HFFc6 (cell line): Measurements from ENCODE around the gene CFAP92. TPM values are rescaled to one million over a fixed set of nuclear protein-coding genes. Genes with fewer than 3 reads are reported as not detected.

Source experiments
- DNase-seq: peaks from one replicate; pipeline ENCODE4 v3.0.0-alpha.2; 2018
- H3K27ac Mint-ChIP-seq: 2 replicates; pipeline ENCODE4 v1.8.0; 2020; ENCODE audit warnings: mild to moderate bottlenecking, mixed read lengths
- H3K27me3 Mint-ChIP-seq: 2 replicates; pipeline ENCODE4 v1.8.0; 2021; ENCODE audit warnings: mild to moderate bottlenecking, moderate library complexity, mixed read lengths; ENCODE audit not compliant: insufficient read depth
- H3K36me3 Mint-ChIP-seq: 2 replicates; pipeline ENCODE4 v1.8.0; 2021; ENCODE audit warnings: low read depth, mixed read lengths
- H3K4me1 Mint-ChIP-seq: 2 replicates; pipeline ENCODE4 v1.8.0; 2020; ENCODE audit warnings: low read depth, mixed read lengths
- H3K4me3 Mint-ChIP-seq: 2 replicates; pipeline ENCODE4 v1.8.0; 2020; ENCODE audit warnings: mild to moderate bottlenecking, moderate library complexity, mixed read lengths
- H3K9me3 Mint-ChIP-seq: 2 replicates; pipeline ENCODE4 v1.8.0; 2020; ENCODE audit warnings: mild to moderate bottlenecking, mixed read lengths
- CTCF ChIP-seq: fragments of 200-600 bp; sonication (generic); IDR thresholded peaks from 2 replicates; pipeline ENCODE4 v1.5.0; 2021; ENCODE audit warnings: antibody characterized with exemption, mild to moderate bottlenecking
- total RNA-seq, 6 experiments: library from RNA; stranded (reverse); fragmentation: NEBNext Ultra II Directional; extraction: Animal tissue kit (Norgen Biotek cat#: 25700); gene quantifications; 2 replicates in 1 of 6; 3 replicates in 5 of 6; pipeline ENCODE4 v1.2.3, GENCODE V29; 2021

Gene CFAP92
- total RNA-seq, 6 experiments from 2014 or later = not detected

GRCh38 chr3:128936341-128936740, 57.5 kb downstream of the CFAP92 start:
- Mint-ChIP-seq H3K36me3 (no peaks in the 10 kb centered on the region), H3K4me1 (no peaks in the 10 kb centered on the region), H3K9me3 (no peaks in the 10 kb centered on the region), H3K27ac (no peak overlapping the region), H3K27me3 (peaks cover 31% of the 10 kb centered on the region), H3K4me3 (no peak overlapping the region)
- DNase-seq = no peak
- no peak for TF ChIP-seq CTCF

- H3K27me3 Mint-ChIP-seq = peaks cover 31% of the 10 kb centered on the region
These were observed 58.0 kb downstream of the CFAP92 start for GRCh38 chr3:128935922-128936321.

GRCh38 chr3:128933922-128934253, 60.0 kb downstream of the CFAP92 start:
- Mint-ChIP-seq H3K27me3 (peaks cover 29% of the 10 kb centered on the region), H3K9me3 (no peaks in the 10 kb centered on the region), H3K36me3 (no peaks in the 10 kb centered on the region), H3K4me1 (no peaks in the 10 kb centered on the region), H3K4me3 (no peak overlapping the region), H3K27ac (no peak overlapping the region)
- TF ChIP-seq CTCF = no peak
- DNase-seq = no peak

More at GRCh38 chr3:128935922-128936321, 58.0 kb downstream of the CFAP92 start:
- Mint-ChIP-seq H3K36me3 (no peaks in the 10 kb centered on the region), H3K4me1 (no peaks in the 10 kb centered on the region), H3K27ac (no peak overlapping the region), H3K9me3 (no peaks in the 10 kb centered on the region), H3K4me3 (no peak overlapping the region)
- no peak for TF ChIP-seq CTCF
- no peak for DNase-seq

GRCh38 chr3:128933213-128933921, 60.5 kb downstream of the CFAP92 start:
- H3K36me3 Mint-ChIP-seq = no peaks in the 10 kb centered on the region
- H3K27ac Mint-ChIP-seq = no peak overlapping the region
- DNase-seq = no peak
- peaks cover 26% of the 10 kb centered on the region for H3K27me3 Mint-ChIP-seq
- no peak overlapping the region for H3K4me3 Mint-ChIP-seq
- no peaks in the 10 kb centered on the region for H3K9me3 Mint-ChIP-seq
- no peaks in the 10 kb centered on the region for H3K4me1 Mint-ChIP-seq
- TF ChIP-seq CTCF = no peak

- Mint-ChIP-seq H3K4me3 (no peak overlapping the region), H3K27me3 (peaks cover 26% of the 10 kb centered on the region), H3K9me3 (no peaks in the 10 kb centered on the region), H3K36me3 (no peaks in the 10 kb centered on the region), H3K27ac (no peak overlapping the region), H3K4me1 (no peaks in the 10 kb centered on the region)
- no peak for DNase-seq
- TF ChIP-seq CTCF = no peak
These were observed 61.2 kb downstream of the CFAP92 start for GRCh38 chr3:128932516-128933212.
